Measurements from ENCODE around the gene STARD13. TPM values are rescaled to one million over a fixed set of nuclear protein-coding genes. Genes with fewer than 3 reads are reported as not detected.

Gene STARD13
- total RNA-seq, 1 experiment from 2014 or later = 9.1 TPM

GRCh38 chr13:33076001-33076992, 209.3 kb downstream of the STARD13 start:
- DNase-seq = no peak
- H3K4me3 Mint-ChIP-seq (ENCODE audit: unreplicated experiment) = no peak overlapping the region
- no peaks in the 10 kb centered on the region for H3K4me1 ChIP-seq
- TF ChIP-seq CTCF (IDR thresholded peaks at IDR 0.05; ENCODE audit: insufficient read depth in 1 of 2, low read depth in 1 of 2, low read length in 1 of 2, severe bottlenecking in 1 of 2, unreplicated experiment in 1 of 2) = no peak
- H3K36me3 ChIP-seq (ENCODE audit: control insufficient read depth, insufficient read depth, low read length) = no peaks in the 10 kb centered on the region
- intact Hi-C loops (cut with micrococcal nuclease; ENCODE audit: unreplicated experiment) = no loop called here
- no peak overlapping the region for H3K4me3 ChIP-seq (ENCODE audit: low read depth, low read length)
- no peaks in the 10 kb centered on the region for H3K9me3 Mint-ChIP-seq (ENCODE audit: unreplicated experiment)
- BruUV-seq (replicated peaks) = no TSS peak
- POLR2A ChIA-PET = no interaction called here
- H3K36me3 Mint-ChIP-seq (ENCODE audit: insufficient read depth, unreplicated experiment) = no peaks in the 10 kb centered on the region
- H3K27me3 Mint-ChIP-seq (ENCODE audit: insufficient read depth, unreplicated experiment) = no peaks in the 10 kb centered on the region
- no peaks in the 10 kb centered on the region for H3K9me3 ChIP-seq
- CTCF ChIA-PET = no interaction called here
- H3K4me1 Mint-ChIP-seq (ENCODE audit: low read depth, unreplicated experiment) = no peaks in the 10 kb centered on the region
- H3K27ac Mint-ChIP-seq (ENCODE audit: unreplicated experiment) = no peak overlapping the region
- H3K27me3 ChIP-seq (replicated peaks; ENCODE audit: control insufficient read depth, insufficient read depth, low read length) = no peaks in the 10 kb centered on the region

GRCh38 chr13:33073338-33073737, 212.2 kb downstream of the STARD13 start:
- Mint-ChIP-seq H3K27ac (ENCODE audit: unreplicated experiment) (no peak overlapping the region), H3K36me3 (ENCODE audit: insufficient read depth, unreplicated experiment) (no peaks in the 10 kb centered on the region), H3K9me3 (ENCODE audit: unreplicated experiment) (peaks cover 9% of the 10 kb centered on the region), H3K4me3 (ENCODE audit: unreplicated experiment) (no peak overlapping the region), H3K27me3 (ENCODE audit: insufficient read depth, unreplicated experiment) (no peaks in the 10 kb centered on the region), H3K4me1 (ENCODE audit: low read depth, unreplicated experiment) (peaks cover 5% of the 10 kb centered on the region)
- DNase-seq = no peak
- no peaks in the 10 kb centered on the region for H3K27me3 ChIP-seq (replicated peaks; ENCODE audit: control insufficient read depth, insufficient read depth, low read length)
- no TSS peak for BruUV-seq (replicated peaks)
- ChIA-PET POLR2A (no interaction called here), CTCF (no interaction called here)
- H3K36me3 ChIP-seq (ENCODE audit: control insufficient read depth, insufficient read depth, low read length) = no peaks in the 10 kb centered on the region; the same call in 1 of the 2 replicates
- intact Hi-C loops (cut with micrococcal nuclease; ENCODE audit: unreplicated experiment) = no loop called here
- H3K9me3 ChIP-seq = peaks cover 2% of the 10 kb centered on the region; the same call in 1 of the 2 replicates
- no peaks in the 10 kb centered on the region for H3K4me1 ChIP-seq
- TF ChIP-seq CTCF (IDR thresholded peaks at IDR 0.05; ENCODE audit: insufficient read depth in 1 of 2, low read depth in 1 of 2, low read length in 1 of 2, severe bottlenecking in 1 of 2, unreplicated experiment in 1 of 2) = no peak
- no peak overlapping the region for H3K4me3 ChIP-seq (ENCODE audit: low read depth, low read length)

- H3K27ac Mint-ChIP-seq (ENCODE audit: unreplicated experiment) = no peak overlapping the region
- peaks cover 9% of the 10 kb centered on the region for H3K9me3 Mint-ChIP-seq (ENCODE audit: unreplicated experiment)
- TF ChIP-seq CTCF (IDR thresholded peaks at IDR 0.05; ENCODE audit: insufficient read depth in 1 of 2, low read depth in 1 of 2, low read length in 1 of 2, severe bottlenecking in 1 of 2, unreplicated experiment in 1 of 2) = no peak
- ChIA-PET CTCF (no interaction called here), POLR2A (no interaction called here)
- Histone ChIP-seq H3K4me1 (no peaks in the 10 kb centered on the region), H3K9me3 (peaks cover 2% of the 10 kb centered on the region; the same call in 1 of the 2 replicates), H3K27me3 (replicated peaks; ENCODE audit: control insufficient read depth, insufficient read depth, low read length) (no peaks in the 10 kb centered on the region), H3K36me3 (ENCODE audit: control insufficient read depth, insufficient read depth, low read length) (no peaks in the 10 kb centered on the region; the same call in 1 of the 2 replicates), H3K4me3 (ENCODE audit: low read depth, low read length) (no peak overlapping the region)
- intact Hi-C loops (cut with micrococcal nuclease; ENCODE audit: unreplicated experiment) = no loop called here
- DNase-seq = no peak
- no peaks in the 10 kb centered on the region for H3K27me3 Mint-ChIP-seq (ENCODE audit: insufficient read depth, unreplicated experiment)
- H3K36me3 Mint-ChIP-seq (ENCODE audit: insufficient read depth, unreplicated experiment) = no peaks in the 10 kb centered on the region
- no peak overlapping the region for H3K4me3 Mint-ChIP-seq (ENCODE audit: unreplicated experiment)
- peaks cover 5% of the 10 kb centered on the region for H3K4me1 Mint-ChIP-seq (ENCODE audit: low read depth, unreplicated experiment)
- no TSS peak for BruUV-seq (replicated peaks)
Observed at GRCh38 chr13:33072759-33073158, 212.8 kb downstream of the STARD13 start.

Measured in Caco-2 (cell line).